NB4 (cell line): ENCODE results near the gene CXCR1.

ENCODE experiments used
- CTCF ChIP-seq: IDR thresholded peaks from one replicate; pipeline ENCODE4 v1.5.1; 2012; ENCODE audit warnings: low read depth, low read length
- MAX ChIP-seq: IDR thresholded peaks from 2 replicates; pipeline ENCODE4 v1.6.1; 2011; ENCODE audit warnings: low read depth, low read length

- no peak for TF ChIP-seq CTCF
- no peak for TF ChIP-seq MAX
These were observed 28.7 kb downstream of the CXCR1 start for GRCh38 chr2:218138047-218138446.
